Stomach (tissue), 9 donors: ENCODE data around the gene RAB5A. TPM values are rescaled to one million over a fixed set of nuclear protein-coding genes. Genes with fewer than 3 reads are reported as not detected.
"Not testable (repeated sequence)": the region's sequence is repeated elsewhere in the genome, so short reads cannot be mapped to it uniquely, and the experiment has no call there.

Source experiments
- DNase-seq, 2 donors: peaks; one replicate each; pipeline versions ENCODE4 v3.0.0 to v3.0.0-alpha.2; 2013 to 2019
- H3K27ac ChIP-seq, 5 donors: fragments of 200-600 bp in 4 of 5; sonication (generic) in 4 of 5; one replicate each; pipeline ENCODE4 v1.5.1; 2013 to 2019; ENCODE audit warnings: mild to moderate bottlenecking in 1 of 5, moderate library complexity in 1 of 5
- H3K27me3 ChIP-seq, 3 donors: fragments of 200-600 bp; sonication (generic); one replicate each; pipeline ENCODE4 v1.5.1; 2017 to 2019; ENCODE audit warnings: mixed run types in 1 of 3
- H3K36me3 ChIP-seq, 4 donors: fragments of 200-600 bp; sonication (generic); 1 replicate in 3 of 4; 2 replicates in 1 of 4; pipeline ENCODE4 v1.5.1; 2016 to 2019
- H3K4me1 ChIP-seq, 4 donors: fragments of 200-600 bp; sonication (generic); one replicate each; pipeline ENCODE4 v1.5.1; 2016 to 2019
- H3K4me3 ChIP-seq, 4 donors: fragments of 200-600 bp; sonication (generic) in 3 of 4; one replicate each; pipeline ENCODE4 v1.5.1; 2016 to 2019; ENCODE audit warnings: mild to moderate bottlenecking in 1 of 4
- H3K9me3 ChIP-seq, 4 donors: fragments of 200-600 bp; sonication (generic); one replicate each; pipeline ENCODE4 v1.5.1; 2016 to 2019
- CTCF ChIP-seq, 7 experiments: fragments of 450-650 bp in 4 of 7; fragments of 200-600 bp in 3 of 7; sonication (generic) in 3 of 7; IDR thresholded peaks; one replicate each; pipeline ENCODE4 v1.5.1; 2016 to 2019; ENCODE audit warnings: antibody characterized with exemption in 7 of 7, control low read depth in 2 of 7, mild to moderate bottlenecking in 1 of 7
- EP300 ChIP-seq: sonication (generic); formaldehyde crosslinking; IDR thresholded peaks from one replicate; pipeline ENCODE4 v1.6.1; 2017; ENCODE audit warnings: antibody characterized with exemption
- POLR2A ChIP-seq, 4 donors: fragments of 450-650 bp; IDR thresholded peaks; one replicate each; pipeline ENCODE4 v1.6.1; 2016; ENCODE audit warnings: antibody characterized with exemption in 4 of 4, control low read depth in 2 of 4, mild to moderate bottlenecking in 1 of 4, moderate library complexity in 1 of 4
- POLR2AphosphoS5 ChIP-seq, 3 donors: sonication (generic); formaldehyde crosslinking; IDR thresholded peaks; one replicate each; pipeline ENCODE4 v1.6.1; 2016; ENCODE audit warnings: antibody characterized with exemption in 3 of 3
- WGBS, 5 donors: extraction: QIAGEN DNeasy Blood & Tissue Kit in 3 of 5; methylation state at CpG; one replicate each; pipeline versions ENCODE4 v1.1.5 to v1.1.7; 2013 to 2018; 5-methylcytosine and 5-hydroxymethylcytosine counted together
- intact Hi-C: fragments of 100-400 bp; cut with DNase I; formaldehyde crosslinking; loops from one replicate; pipeline ENCODE4 v1.15.1; 2023; ENCODE audit warnings: low total_unique reads
- polyA plus RNA-seq, 3 donors: library from polyadenylated mRNA; stranded (reverse); fragments of 200-250 nt; gene quantifications; one replicate each; pipeline ENCODE4 v1.2.3, GENCODE V29; 2013
- small RNA-seq, 4 donors: library from RNA; depleted of rRNA; stranded (forward); fragments of <200 nt; gene quantifications; one replicate each; pipeline ENCODE3, GENCODE V24; 2016
- total RNA-seq, 5 donors: library from RNA; depleted of rRNA; stranded (reverse); fragments of >200 nt; gene quantifications; one replicate each; pipeline versions ENCODE4 v1.1.0 to v1.2.3, GENCODE V29; 2014 to 2016
- donor health status: healthy with polysubstance abuse.
- donor health status: Bipolar disorder and iron deficiency.
- donor health status: healthy.

Gene RAB5A
- total and polyA plus RNA-seq, 8 donors, result 9.3 to 163 (median 43.5) TPM

- WGBS, 5 donors, result 88 to 94% (median 94%) methylated on average over 7 of the region's 7 CpGs
- Histone ChIP-seq H3K27ac (no peak overlapping the region), H3K27me3 (no peaks in the 10 kb centered on the region), H3K4me1 (peaks cover 4 to 23% (median 18%) of the 10 kb centered on the region in 4 donors), H3K36me3 (no peaks in the 10 kb centered on the region), H3K4me3 (no peak overlapping the region), H3K9me3 (no peaks in the 10 kb centered on the region)
- no peak for TF ChIP-seq EP300
- no peak for TF ChIP-seq POLR2A (IDR thresholded peaks at IDR 0.05)
- TF ChIP-seq POLR2AphosphoS5 (IDR thresholded peaks at IDR 0.05), result no peak
- no peak for TF ChIP-seq CTCF (IDR thresholded peaks at IDR 0.05)
- DNase-seq, result no peak
- intact Hi-C loops, result no loop called here
These were observed 82.0 kb downstream of the RAB5A start for GRCh38 chr3:20028905-20029331.

- H3K4me1 ChIP-seq, H3K9me3 ChIP-seq, H3K36me3 ChIP-seq, H3K4me3 ChIP-seq, DNase-seq, intact Hi-C loops, H3K27me3 ChIP-seq, H3K27ac ChIP-seq: not testable (repeated sequence)
- 96 to 99% (median 97%) methylated on average over 7 of the region's 7 CpGs for WGBS, 5 donors
These were observed 85.0 kb downstream of the RAB5A start for GRCh38 chr3:20031939-20032338.

Small RNAs within 50 kb of the gene (small RNA-seq; reads per million reads assigned to genes)
- 0 reads per million in 4 donors for gene RNU4-85P
- gene RPL39P18, result 0 reads per million in 4 donors

Other genes with a start within 250 kb of the RAB5A start
- gene EFHB, start 12.9 kb upstream of the RAB5A start, total RNA-seq, result not detected
- gene EFHB, start 12.9 kb upstream of the RAB5A start, polyA plus RNA-seq, result 1 to 10 TPM in 1 of 3 donors, under 1 TPM in 1, not detected in 1; 0.83 to 1.7 TPM
- gene PP2D1, start 65.2 kb downstream of the RAB5A start, total RNA-seq, result not detected
- not detected for gene PP2D1, start 65.2 kb downstream of the RAB5A start, polyA plus RNA-seq
- 100 to 1,000 TPM in 1 of 5 donors, 10 to 100 TPM in 3, 1 to 10 TPM in 1; 3.8 to 208 (median 34.1) TPM for gene KAT2B, start 93.3 kb downstream of the RAB5A start, total RNA-seq
- 10 to 100 TPM; 10.3 to 16.9 (median 16.8) TPM for gene KAT2B, start 93.3 kb downstream of the RAB5A start, polyA plus RNA-seq
- 1 to 10 TPM in 4 of 5 donors, under 1 TPM in 1; 0.45 to 5.0 (median 3.5) TPM for gene SGO1, start 239.1 kb downstream of the RAB5A start, total RNA-seq
- gene SGO1, start 239.1 kb downstream of the RAB5A start, polyA plus RNA-seq, result 1 to 10 TPM in 2 of 3 donors, under 1 TPM in 1; 0.76 to 1.8 (median 1.1) TPM